Neutrophil (primary cell): ENCODE measurements around the gene FUT8.

ENCODE experiments used
- H3K27ac ChIP-seq: fragments of 200-600 bp; sonication (generic); 2 replicates; pipeline ENCODE4 v1.5.1; 2016; ENCODE audit warnings: mild to moderate bottlenecking, moderate library complexity
- H3K27me3 ChIP-seq: fragments of 200-600 bp; sonication (generic); 2 replicates; pipeline ENCODE4 v1.6.0; 2016; ENCODE audit warnings: mild to moderate bottlenecking
- H3K36me3 ChIP-seq: fragments of 200-600 bp; sonication (generic); 2 replicates; pipeline ENCODE4 v1.5.1; 2017
- H3K4me1 ChIP-seq, 2 experiments: fragments of 200-600 bp in 1 of 2; sonication (generic) in 1 of 2; 1 replicate in 1 of 2; 2 replicates in 1 of 2; pipeline versions ENCODE4 v1.5.1 to v1.6.1; 2013 to 2016; ENCODE audit warnings: low read depth in 1 of 2, low read length in 1 of 2, mild to moderate bottlenecking in 1 of 2, moderate library complexity in 1 of 2; ENCODE audit not compliant: control insufficient read depth in 1 of 2, insufficient read depth in 1 of 2
- H3K4me3 ChIP-seq, 2 experiments: fragments of 200-600 bp in 1 of 2; sonication (generic) in 1 of 2; 1 replicate in 1 of 2; 2 replicates in 1 of 2; pipeline ENCODE4 v1.5.1; 2013 to 2016; ENCODE audit warnings: low read depth in 1 of 2, low read length in 1 of 2, mild to moderate bottlenecking in 1 of 2, moderate library complexity in 1 of 2
- H3K9me3 ChIP-seq: fragments of 200-600 bp; sonication (generic); 2 replicates; pipeline ENCODE4 v1.5.1; 2016
- CTCF ChIP-seq: fragments of 200-600 bp; sonication (generic); IDR thresholded peaks from 2 replicates; pipeline ENCODE4 v1.5.1; 2016; ENCODE audit warnings: antibody characterized with exemption

Gene FUT8

GRCh38 chr14:65566820-65567522, 154.4 kb downstream of the FUT8 start:
- no peak for TF ChIP-seq CTCF

GRCh38 chr14:65574611-65575010, 162.1 kb downstream of the FUT8 start:
- Histone ChIP-seq H3K27me3 (no peaks in the 10 kb centered on the region), H3K9me3 (no peaks in the 10 kb centered on the region), H3K36me3 (no peaks in the 10 kb centered on the region), H3K4me1 (no peaks in the 10 kb centered on the region), H3K27ac (no peak overlapping the region), H3K4me3 (no peak overlapping the region)
- TF ChIP-seq CTCF, result no peak

More at GRCh38 chr14:65566820-65567522, 154.4 kb downstream of the FUT8 start:
- no peaks in the 10 kb centered on the region for H3K9me3 ChIP-seq
- no peaks in the 10 kb centered on the region for H3K27me3 ChIP-seq
- no peaks in the 10 kb centered on the region for H3K4me1 ChIP-seq
- H3K4me3 ChIP-seq, result no peak overlapping the region
- H3K27ac ChIP-seq, result no peak overlapping the region
- H3K36me3 ChIP-seq, result no peaks in the 10 kb centered on the region

- no peaks in the 10 kb centered on the region for H3K36me3 ChIP-seq
- no peaks in the 10 kb centered on the region for H3K27me3 ChIP-seq
- H3K9me3 ChIP-seq, result no peaks in the 10 kb centered on the region
- no peaks in the 10 kb centered on the region for H3K4me1 ChIP-seq
- H3K4me3 ChIP-seq, result no peak overlapping the region
- no peak for TF ChIP-seq CTCF
- no peak overlapping the region for H3K27ac ChIP-seq
Measured at GRCh38 chr14:65575389-65575788, 162.9 kb downstream of the FUT8 start.

GRCh38 chr14:65580973-65581372, 168.4 kb downstream of the FUT8 start:
- TF ChIP-seq CTCF, result no peak
- Histone ChIP-seq H3K9me3 (no peaks in the 10 kb centered on the region), H3K27ac (no peak overlapping the region), H3K4me3 (no peak overlapping the region), H3K36me3 (no peaks in the 10 kb centered on the region), H3K27me3 (no peaks in the 10 kb centered on the region), H3K4me1 (no peaks in the 10 kb centered on the region)

GRCh38 chr14:65581378-65581777, 168.8 kb downstream of the FUT8 start:
- no peak for TF ChIP-seq CTCF

More at GRCh38 chr14:65581378-65581777, 168.8 kb downstream of the FUT8 start:
- no peak overlapping the region for H3K27ac ChIP-seq
- H3K27me3 ChIP-seq, result no peaks in the 10 kb centered on the region
- no peaks in the 10 kb centered on the region for H3K4me1 ChIP-seq
- H3K36me3 ChIP-seq, result no peaks in the 10 kb centered on the region
- no peaks in the 10 kb centered on the region for H3K9me3 ChIP-seq
- H3K4me3 ChIP-seq, result no peak overlapping the region
